Measurements from ENCODE around the gene ADCY5.

The ADCY5 gene

GRCh38 chr3:123357275-123357674 lies 91.6 kb downstream of the ADCY5 start:
- no peak for DNase-seq

- DNase-seq: no peak
Observed at GRCh38 chr3:123353850-123354233, 95.0 kb downstream of the ADCY5 start.

- DNase-seq: no peak
Observed at GRCh38 chr3:123353227-123353849, 95.6 kb downstream of the ADCY5 start.

DNA sequence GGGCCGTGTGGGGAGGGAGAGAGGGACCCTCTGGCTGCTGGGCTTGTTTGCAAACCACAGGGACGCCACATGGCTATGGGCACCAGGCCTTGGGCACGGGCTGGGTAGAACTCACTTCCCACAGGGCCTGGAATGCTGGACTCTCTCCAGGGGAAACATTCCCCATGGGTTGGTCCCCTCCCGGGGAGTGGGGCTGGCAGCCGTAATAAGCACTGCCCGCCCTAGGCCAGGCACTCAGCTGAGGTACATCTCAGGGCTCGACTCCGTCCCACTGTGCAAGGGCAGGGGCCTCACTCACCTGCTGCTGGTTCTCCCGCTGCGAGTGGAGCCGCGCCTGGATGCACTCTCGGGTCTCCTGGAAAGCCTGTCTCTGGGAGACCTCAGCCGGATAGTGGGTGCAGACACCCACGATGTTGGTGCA lies 96.7 kb downstream of the ADCY5 start:
- DNase-seq: no peak

DNA sequence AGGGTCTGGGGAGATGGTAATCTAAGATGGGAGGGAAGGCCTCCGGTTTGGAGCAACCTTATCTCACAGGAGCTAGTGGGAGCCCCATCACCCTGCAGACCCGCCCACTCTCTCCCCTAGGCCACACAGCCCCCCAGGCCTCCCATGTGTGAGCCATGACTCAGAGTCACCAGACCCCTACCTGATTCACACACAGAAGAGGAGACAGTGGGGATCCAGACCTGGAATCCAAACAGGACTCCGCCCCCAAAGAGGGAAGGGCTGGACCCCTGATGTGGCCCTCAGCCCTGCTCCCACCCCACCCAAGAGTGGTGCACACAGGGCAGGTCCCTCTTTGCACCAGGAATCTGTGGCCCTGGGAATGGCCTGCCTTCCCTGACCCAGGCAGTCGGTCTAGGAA lies 97.4 kb downstream of the ADCY5 start:
- DNase-seq: no peak

DNA sequence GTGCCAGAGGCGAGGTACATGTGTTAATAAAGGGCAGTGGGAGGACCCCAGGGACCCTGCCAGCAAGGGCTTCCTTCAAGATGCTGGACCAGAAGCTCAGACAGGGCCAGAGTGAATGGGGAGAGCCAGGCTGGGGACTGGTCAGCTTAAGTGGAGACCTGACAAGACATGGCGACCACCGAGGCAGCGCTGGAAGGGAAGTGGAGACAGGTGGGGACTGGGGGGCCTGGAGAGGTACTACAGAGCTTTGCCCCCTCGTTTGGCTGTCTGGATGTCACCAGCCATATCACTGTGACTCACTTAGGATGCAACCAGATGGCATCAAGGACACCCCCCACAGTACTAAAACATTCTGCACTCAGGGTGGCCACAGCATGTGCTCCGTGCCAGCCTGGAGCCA lies 97.9 kb downstream of the ADCY5 start:
- DNase-seq: no peak

- DNase-seq: no peak
Observed at GRCh38 chr3:123349566-123350435, 99.1 kb downstream of the ADCY5 start.

GRCh38 chr3:123349201-123349535 lies 99.7 kb downstream of the ADCY5 start:
- no peak for DNase-seq

- no peak for DNase-seq
Observed at GRCh38 chr3:123348471-123349200, 100.3 kb downstream of the ADCY5 start.

DNA sequence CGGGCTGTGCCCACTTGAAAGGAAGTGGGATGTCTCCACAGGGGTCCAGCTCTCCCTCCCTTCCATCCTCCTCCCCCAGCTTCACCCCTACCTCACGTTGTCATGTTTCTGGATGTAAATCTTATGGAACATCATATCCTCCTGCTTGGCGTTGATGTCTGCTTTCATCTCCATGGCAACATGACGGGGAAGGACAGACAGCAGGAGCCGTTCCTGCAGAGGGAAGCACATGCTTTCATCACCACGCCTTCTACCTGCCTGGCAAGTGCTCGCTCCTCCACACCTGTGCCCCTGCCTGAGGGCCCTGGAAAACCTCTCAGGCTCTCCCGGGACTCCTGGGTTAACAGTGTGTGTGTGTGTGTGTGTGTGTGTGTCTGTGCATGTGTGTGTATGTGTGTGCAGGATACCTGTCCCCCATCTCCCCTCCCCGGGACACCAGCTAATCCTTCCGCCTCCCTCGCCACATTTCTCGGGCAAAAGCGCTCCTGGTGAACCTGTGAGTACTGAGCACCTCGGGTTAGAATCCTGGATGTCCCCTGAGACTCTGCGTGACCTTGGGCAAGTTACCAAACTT lies 101.1 kb downstream of the ADCY5 start:
- DNase-seq: no peak

DNA sequence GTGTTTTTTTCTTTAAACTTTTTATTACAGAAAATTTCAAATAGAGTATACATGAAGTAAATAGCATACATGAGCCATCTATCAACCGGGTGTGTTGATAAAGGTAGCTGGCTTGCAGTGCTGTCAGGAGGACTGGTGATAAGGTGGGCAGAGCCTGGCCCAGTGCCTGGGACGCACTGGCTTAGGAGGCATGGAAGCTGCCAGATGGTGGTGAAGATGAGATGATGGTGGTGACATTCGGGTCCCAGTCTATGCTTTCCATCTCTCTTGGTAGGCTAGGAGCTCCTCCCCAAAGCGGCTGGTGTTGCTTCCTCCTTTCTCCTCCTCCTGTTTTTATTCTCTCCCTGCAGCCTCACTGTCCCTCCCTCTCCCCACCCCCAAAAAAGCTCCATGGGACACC lies 101.7 kb downstream of the ADCY5 start:
- DNase-seq: no peak

GRCh38 chr3:123346021-123346420 lies 102.9 kb downstream of the ADCY5 start:
- DNase-seq: no peak

- DNase-seq: no peak
Observed at GRCh38 chr3:123344907-123345594, 103.8 kb downstream of the ADCY5 start.

DNA sequence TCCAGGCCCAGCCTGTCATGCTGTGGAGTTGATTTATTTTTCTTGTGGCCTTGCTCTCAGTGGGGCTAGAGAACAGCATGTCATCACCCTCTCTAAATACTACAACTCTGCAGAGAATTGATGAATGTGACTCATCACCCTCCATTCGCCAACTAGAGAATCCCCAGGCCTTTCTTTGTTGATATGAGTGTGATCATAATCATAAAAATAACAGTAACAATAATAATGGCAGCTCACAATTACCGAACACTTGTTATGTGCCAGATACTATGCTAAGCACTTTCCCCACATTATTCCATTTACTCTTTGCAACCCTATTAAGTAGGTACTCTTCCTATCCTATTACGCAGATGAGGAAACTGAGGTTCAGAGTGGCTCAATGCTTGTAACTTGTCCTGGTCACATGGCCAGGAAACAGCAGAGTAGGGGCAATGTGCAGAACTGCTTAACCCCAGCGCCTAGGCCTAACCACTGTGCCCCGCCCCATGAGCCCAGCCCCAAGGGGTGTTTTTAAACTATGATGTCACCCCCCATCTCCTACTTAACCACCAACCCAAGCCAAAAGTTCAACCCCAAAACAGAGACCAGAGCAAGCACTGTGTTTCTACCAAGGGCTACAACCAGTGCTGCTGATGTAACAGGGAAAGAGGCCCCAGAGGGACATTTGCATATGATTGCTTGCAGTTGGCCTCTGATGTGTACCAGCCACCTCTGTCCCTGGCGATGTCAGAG lies 104.5 kb downstream of the ADCY5 start:
- DNase-seq: no peak

DNA sequence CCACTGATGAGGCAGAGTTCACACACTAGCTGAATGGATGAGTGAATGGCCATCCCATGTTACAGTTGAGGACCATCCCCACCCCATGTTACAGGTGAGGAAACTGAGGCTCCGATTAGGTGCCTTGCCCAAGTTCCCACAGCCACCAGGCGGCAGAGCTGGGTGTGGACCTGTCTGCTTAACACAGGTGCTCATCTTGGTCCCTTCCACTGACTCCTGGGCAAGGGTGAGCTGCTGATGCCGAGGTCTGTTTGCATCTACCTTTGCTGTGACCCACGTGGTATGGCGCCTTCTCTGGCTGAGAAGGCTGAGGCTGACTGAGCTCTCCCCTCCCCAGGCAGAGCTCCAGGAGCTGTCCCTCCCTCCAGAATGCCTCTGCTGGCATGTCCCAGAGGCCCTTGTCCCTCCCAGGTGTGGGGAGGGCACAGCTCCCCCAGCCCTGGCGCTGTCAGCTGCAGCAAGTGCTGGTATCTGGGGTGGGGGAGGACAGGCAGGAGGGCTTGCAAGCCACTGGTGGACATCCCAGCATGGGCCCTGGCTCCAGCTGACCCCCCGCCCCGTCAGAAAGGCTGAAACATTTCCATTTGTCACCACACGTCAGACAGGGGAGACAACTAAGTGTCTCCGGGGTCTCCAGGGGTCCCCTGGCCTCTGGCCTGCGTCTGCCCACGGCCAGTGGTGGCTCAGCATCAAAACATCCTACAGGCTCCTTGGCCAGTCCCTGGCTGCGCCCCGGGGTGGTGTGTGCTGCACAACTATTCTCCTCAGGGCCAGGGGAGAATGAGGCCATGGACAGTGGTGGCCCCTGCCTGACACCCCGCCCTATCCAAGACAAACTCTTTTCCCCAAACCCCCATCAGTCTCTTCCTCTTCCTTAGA lies 105.4 kb downstream of the ADCY5 start:
- DNase-seq: no peak

GRCh38 chr3:123342631-123343080 lies 106.2 kb downstream of the ADCY5 start:
- DNase-seq: no peak

DNA sequence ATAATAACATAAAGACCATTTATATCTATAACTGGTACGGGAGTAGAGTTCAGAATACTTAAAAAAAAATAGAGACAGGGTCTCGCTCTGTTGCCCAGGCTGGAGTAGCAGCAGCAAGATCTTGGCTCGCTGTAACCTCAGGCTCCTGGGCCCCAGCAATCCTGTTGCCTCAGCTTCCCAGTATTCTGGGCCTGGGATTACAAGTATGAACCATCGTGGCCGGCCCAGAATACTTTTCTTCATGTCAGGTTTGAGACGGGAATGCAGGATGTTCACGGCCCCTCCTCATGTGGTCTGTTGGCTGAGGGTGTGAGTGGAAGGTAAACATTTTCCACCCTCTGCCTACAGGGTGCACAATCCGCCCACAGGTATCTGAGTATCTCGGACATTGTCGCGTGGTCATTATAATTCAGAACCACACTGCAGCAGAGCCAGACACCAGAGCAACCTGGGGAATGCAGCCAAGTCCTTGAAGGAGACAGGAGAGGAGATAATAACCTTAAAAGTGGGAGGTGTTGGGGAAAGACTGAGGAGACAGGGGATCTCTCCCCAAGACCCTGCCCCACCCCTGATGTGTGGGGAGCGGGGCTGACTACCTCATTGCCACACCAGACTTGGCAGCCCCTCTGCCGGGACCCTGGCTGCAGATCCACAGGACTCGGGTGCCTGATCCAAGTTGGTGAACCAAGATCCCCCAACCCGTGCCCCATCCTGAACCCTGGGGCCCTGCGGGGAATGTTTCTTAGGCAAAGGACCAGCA lies 106.8 kb downstream of the ADCY5 start:
- no peak for DNase-seq

GRCh38 chr3:123340336-123340735 lies 108.6 kb downstream of the ADCY5 start:
- DNase-seq: no peak

DNA sequence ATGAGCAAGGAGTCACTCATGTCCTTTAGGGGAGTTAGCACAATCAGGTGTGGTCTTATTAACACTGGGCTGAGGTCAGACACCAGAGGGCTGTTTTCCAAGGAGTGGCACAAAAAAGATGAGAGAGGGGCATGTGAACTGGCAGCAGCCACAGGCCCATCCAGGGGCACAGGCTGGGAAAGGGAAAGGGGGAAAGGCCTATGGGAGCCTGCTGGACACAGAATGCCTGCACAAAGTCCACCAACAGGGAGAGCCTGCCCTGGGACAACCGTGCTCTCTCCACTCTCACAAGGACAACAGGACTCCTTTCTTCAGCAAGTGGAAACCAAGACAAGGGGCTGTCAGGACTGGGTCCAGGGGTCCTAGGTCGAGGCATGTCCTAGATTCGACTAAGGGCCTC lies 109.6 kb downstream of the ADCY5 start:
- no peak for DNase-seq

DNA sequence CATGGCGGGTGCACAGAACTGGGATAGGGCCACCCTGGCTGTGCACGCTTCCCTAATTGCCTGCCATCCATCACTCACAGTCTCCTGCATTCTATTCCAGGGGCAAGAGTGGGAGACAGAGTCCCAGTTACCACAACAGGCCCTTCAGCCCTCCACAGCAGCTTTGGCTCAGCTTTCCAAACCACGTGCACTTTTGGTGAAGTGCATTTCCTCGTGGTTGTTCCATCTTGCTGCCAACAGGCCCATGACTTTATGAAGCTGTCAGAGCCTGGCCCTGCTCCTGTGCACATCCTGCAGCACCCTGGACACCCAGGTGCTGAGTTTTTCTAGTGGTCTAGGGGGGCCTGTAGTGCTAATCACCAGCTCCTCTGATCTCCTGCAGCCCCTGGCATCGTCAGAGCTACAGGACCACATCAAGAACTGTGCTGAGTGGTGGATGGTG lies 110.2 kb downstream of the ADCY5 start:
- DNase-seq: no peak

Measured in SHP77 treated with DMSO at 0.1 percent for 48 hours (cell line).